Glutamatergic neuron (in vitro differentiated cells): ENCODE data around the gene RAD50. TPM values are rescaled to one million over a fixed set of nuclear protein-coding genes. Genes with fewer than 3 reads are reported as not detected.

ENCODE experiments used
- DNase-seq: peaks from one replicate; pipeline ENCODE4 v3.0.0; 2022
- H3K27ac Mint-ChIP-seq: one replicate; pipeline ENCODE4 v1.8.0; 2020; ENCODE audit warnings: mild to moderate bottlenecking, mixed read lengths, inconsistent platforms; ENCODE audit not compliant: unreplicated experiment
- H3K27me3 Mint-ChIP-seq: one replicate; pipeline ENCODE4 v1.8.0; 2020; ENCODE audit warnings: mild to moderate bottlenecking, moderate library complexity, mixed read lengths, inconsistent platforms; ENCODE audit not compliant: unreplicated experiment
- H3K36me3 Mint-ChIP-seq: one replicate; pipeline ENCODE4 v1.8.0; 2020; ENCODE audit warnings: mild to moderate bottlenecking, mixed read lengths, inconsistent platforms; ENCODE audit not compliant: unreplicated experiment
- H3K4me1 Mint-ChIP-seq: one replicate; pipeline ENCODE4 v1.8.0; 2020; ENCODE audit warnings: mild to moderate bottlenecking, low read depth, mixed read lengths, inconsistent platforms; ENCODE audit not compliant: unreplicated experiment
- H3K4me3 Mint-ChIP-seq: one replicate; pipeline ENCODE4 v1.8.0; 2020; ENCODE audit warnings: mild to moderate bottlenecking, mixed read lengths, inconsistent platforms; ENCODE audit not compliant: unreplicated experiment
- H3K9me3 Mint-ChIP-seq: one replicate; pipeline ENCODE4 v1.8.0; 2020; ENCODE audit warnings: mild to moderate bottlenecking, moderate library complexity, mixed read lengths, inconsistent platforms; ENCODE audit not compliant: unreplicated experiment
- CTCF ChIP-seq: fragments of 200-600 bp; sonication (generic); IDR thresholded peaks from one replicate; pipeline ENCODE4 v1.5.0; 2021; ENCODE audit not compliant: partially characterized antibody, unreplicated experiment
- total RNA-seq: library from RNA; stranded (reverse); fragmentation: NEBNext Ultra II Directional; extraction: Animal tissue kit (Norgen Biotek cat#: 25700); gene quantifications from one replicate; pipeline ENCODE4 v1.2.1, GENCODE V29; 2021; ENCODE audit not compliant: unreplicated experiment

The RAD50 gene
- total RNA-seq, 1 donor from 2014 or later, result 34.9 TPM

- H3K36me3 Mint-ChIP-seq, result peaks cover 28% of the 10 kb centered on the region
- no peak overlapping the region for H3K4me3 Mint-ChIP-seq
- no peak overlapping the region for H3K27ac Mint-ChIP-seq
- no peak for TF ChIP-seq CTCF
- H3K27me3 Mint-ChIP-seq, result peaks cover 6% of the 10 kb centered on the region
- no peak for DNase-seq
- peaks cover 11% of the 10 kb centered on the region for H3K9me3 Mint-ChIP-seq
- no peaks in the 10 kb centered on the region for H3K4me1 Mint-ChIP-seq
These were observed 90.7 kb downstream of the RAD50 start for GRCh38 chr5:132647473-132647872.

- no peak overlapping the region for H3K27ac Mint-ChIP-seq
- peaks cover 6% of the 10 kb centered on the region for H3K27me3 Mint-ChIP-seq
- DNase-seq, result no peak
- H3K36me3 Mint-ChIP-seq, result peaks cover 28% of the 10 kb centered on the region
- no peak for TF ChIP-seq CTCF
- peaks cover under 1% of the 10 kb centered on the region for H3K4me1 Mint-ChIP-seq
- H3K9me3 Mint-ChIP-seq, result peaks cover 11% of the 10 kb centered on the region
- H3K4me3 Mint-ChIP-seq, result no peak overlapping the region
These were observed 91.6 kb downstream of the RAD50 start for GRCh38 chr5:132648355-132648754.

GRCh38 chr5:132651838-132652469, 95.2 kb downstream of the RAD50 start:
- H3K27me3 Mint-ChIP-seq, result peaks cover 4% of the 10 kb centered on the region
- DNase-seq, result no peak
- peaks cover 15% of the 10 kb centered on the region for H3K36me3 Mint-ChIP-seq

GRCh38 chr5:132653716-132654115, 96.9 kb downstream of the RAD50 start:
- no peak for TF ChIP-seq CTCF
- no peak overlapping the region for H3K4me3 Mint-ChIP-seq
- H3K36me3 Mint-ChIP-seq, result peaks cover under 1% of the 10 kb centered on the region
- H3K4me1 Mint-ChIP-seq, result peaks cover 8% of the 10 kb centered on the region
- peaks cover 3% of the 10 kb centered on the region for H3K27me3 Mint-ChIP-seq
- peaks cover 3% of the 10 kb centered on the region for H3K9me3 Mint-ChIP-seq
- H3K27ac Mint-ChIP-seq, result no peak overlapping the region
- no peak for DNase-seq

More at GRCh38 chr5:132651838-132652469, 95.2 kb downstream of the RAD50 start:
- no peak for TF ChIP-seq CTCF
- Mint-ChIP-seq H3K4me3 (no peak overlapping the region), H3K9me3 (peaks cover 8% of the 10 kb centered on the region), H3K27ac (no peak overlapping the region), H3K4me1 (peaks cover 8% of the 10 kb centered on the region)

- Mint-ChIP-seq H3K9me3 (peaks cover 6% of the 10 kb centered on the region), H3K4me3 (peak overlapping the region; percentile 34), H3K36me3 (no peaks in the 10 kb centered on the region), H3K27me3 (peaks cover 6% of the 10 kb centered on the region), H3K27ac (no peak overlapping the region), H3K4me1 (peaks cover 10% of the 10 kb centered on the region)
- DNase-seq, result peak; percentile 78
- no peak for TF ChIP-seq CTCF
These were observed 99.3 kb downstream of the RAD50 start for GRCh38 chr5:132655821-132656773.
